GM18508 (cell line): Measurements from ENCODE around the gene PLA2G4A.

Experiments used
- ATAC-seq: cut with Tn5 transposase; IDR thresholded peaks from one replicate; pipeline ENCODE4 v1.9.1; 2021; ENCODE audit warnings: moderate number of reproducible peaks; ENCODE audit not compliant: insufficient read depth, unreplicated experiment

The PLA2G4A gene

GRCh38 chr1:186999506-186999905 is 170.8 kb downstream of the PLA2G4A start:
- no peak for ATAC-seq

- no peak for ATAC-seq
These were observed 172.6 kb downstream of the PLA2G4A start for GRCh38 chr1:187001198-187001889.

- no peak for ATAC-seq
These were observed 174.6 kb downstream of the PLA2G4A start for GRCh38 chr1:187003353-187003752.

- ATAC-seq = no peak
These were observed 178.1 kb downstream of the PLA2G4A start for GRCh38 chr1:187006896-187007295.

DNA sequence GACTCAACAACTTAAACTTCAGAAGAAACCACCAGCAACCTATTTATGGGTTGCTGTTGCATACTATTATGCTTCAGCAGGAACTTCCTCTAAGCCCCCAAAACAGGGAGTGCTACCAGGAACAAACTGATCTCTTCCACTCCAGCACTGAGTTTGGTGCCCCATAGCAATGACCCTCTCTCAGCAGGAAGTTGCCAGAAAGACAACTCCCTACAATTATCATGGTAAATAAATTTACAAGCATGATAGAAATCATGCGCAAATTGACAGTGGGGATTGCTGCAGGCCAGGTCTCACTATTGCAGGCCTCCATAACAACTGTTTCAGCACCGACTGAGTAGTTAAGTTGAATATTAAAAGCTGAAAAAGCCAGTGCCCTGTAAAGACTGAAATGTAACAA is 180.6 kb downstream of the PLA2G4A start:
- ATAC-seq = no peak

GRCh38 chr1:187010571-187011309 is 182.0 kb downstream of the PLA2G4A start:
- ATAC-seq = no peak

DNA sequence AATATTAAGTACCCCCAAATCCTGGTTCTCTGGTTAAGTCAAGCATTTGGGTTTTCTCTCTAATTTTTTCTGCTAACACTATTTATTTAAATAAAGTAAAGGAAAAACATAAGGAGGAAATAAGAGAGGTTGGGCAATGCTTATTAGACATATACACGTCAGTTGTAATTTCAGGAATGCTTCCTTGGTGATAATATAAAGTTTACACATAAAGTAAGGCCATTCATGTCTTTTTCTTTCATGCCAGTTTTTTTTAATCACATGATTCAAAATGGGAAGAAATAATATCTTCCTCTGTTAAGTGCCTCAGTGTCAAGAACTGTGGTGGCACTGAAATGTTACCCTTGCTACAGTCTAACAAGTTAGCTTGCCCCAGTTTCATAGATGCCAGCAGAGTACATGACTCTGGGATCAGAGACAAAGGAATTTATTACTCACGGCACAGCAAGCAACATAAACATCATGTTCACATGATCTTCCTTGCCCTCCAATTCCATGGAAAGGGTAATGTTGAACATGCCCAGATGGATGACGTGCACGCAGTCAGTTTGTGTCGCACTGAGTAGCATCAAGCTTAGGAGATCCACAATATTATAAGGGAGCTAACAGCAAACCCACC is 184.9 kb downstream of the PLA2G4A start:
- no peak for ATAC-seq

- no peak for ATAC-seq
These were observed 189.5 kb downstream of the PLA2G4A start for GRCh38 chr1:187018291-187018690.

GRCh38 chr1:187027253-187027652 is 198.5 kb downstream of the PLA2G4A start:
- no peak for ATAC-seq

GRCh38 chr1:187032316-187032981 is 203.7 kb downstream of the PLA2G4A start:
- no peak for ATAC-seq

DNA sequence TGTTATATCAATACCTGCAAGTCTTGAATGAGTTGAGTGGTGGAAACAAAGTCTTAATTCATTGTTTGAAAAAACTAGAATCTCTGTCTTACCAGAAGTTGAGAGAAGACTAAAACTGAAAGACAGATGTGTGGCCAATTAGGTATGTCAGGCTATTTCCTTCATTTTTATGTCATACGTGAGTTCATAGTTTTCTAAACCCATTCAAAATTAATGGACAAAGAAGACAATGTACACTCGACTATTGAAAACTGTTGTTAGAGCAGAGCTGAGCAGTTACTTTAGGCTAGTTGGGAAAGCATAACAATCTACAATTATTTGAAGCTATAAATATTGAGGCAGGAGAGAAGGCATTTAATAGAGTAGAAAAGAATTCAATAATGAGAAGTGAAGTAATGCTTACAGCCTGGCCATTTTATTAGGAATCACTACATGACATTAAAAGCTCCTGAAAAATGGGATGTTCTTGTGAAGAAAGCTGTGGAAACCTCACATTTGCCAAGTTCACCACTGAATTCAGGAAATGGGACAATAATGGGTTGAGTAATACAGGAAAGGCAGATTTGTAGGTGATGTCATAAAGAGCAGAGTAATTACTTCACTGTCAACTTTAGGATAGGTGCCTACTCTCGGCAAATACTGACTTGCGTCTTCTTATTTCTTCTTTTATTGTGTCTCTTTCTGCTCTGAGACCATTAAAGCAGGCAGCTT is 204.4 kb downstream of the PLA2G4A start:
- no peak for ATAC-seq

DNA sequence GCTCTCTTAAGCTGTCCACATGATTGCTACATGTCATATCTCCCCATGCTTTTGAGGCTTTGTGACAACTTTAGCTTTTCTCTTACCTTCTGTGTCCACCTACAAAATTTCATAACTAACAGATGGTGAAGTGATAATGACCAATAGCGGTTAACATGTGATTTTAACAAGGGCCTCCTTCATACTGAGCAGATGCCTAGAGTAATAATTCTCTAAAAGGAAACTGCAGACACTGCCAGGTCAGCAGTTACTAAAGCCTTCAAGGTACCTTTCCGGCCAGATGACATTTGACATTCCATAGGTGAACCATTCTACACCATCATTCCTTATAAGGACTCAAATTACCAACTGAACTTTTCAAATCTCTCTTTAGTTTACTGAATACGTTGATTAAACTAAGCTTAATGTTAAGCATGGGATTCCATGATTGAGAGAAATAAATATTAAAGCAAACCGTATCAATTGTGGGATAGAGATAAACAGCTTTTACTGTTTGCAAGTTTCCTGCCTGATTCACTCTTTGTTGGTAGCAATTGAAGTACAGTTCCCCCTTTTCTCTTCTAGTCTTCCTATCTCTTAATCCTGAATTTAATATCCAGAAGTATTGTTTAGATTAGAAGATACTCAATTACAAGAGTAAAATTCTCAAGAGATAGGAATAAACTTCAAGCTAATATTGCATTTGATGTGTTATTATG is 205.1 kb downstream of the PLA2G4A start:
- ATAC-seq = no peak

DNA sequence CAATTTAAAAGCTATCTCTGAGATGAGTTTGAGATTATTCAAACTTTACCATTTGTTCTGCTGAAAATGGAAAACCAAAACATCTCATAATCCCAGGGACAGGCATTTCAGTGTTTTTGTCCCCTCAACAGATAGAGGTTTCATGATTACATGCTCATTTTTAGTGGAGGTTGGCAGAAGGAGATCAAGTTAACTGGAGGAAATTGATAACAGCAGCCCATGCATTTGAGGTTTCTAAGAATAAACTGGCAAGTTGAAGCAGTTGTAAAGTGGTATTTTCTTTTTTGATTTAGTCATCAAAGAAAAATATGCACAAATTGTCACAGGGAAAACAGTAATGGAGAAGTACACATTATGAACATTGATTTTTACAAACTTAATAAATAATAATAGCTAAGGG is 205.8 kb downstream of the PLA2G4A start:
- no peak for ATAC-seq

DNA sequence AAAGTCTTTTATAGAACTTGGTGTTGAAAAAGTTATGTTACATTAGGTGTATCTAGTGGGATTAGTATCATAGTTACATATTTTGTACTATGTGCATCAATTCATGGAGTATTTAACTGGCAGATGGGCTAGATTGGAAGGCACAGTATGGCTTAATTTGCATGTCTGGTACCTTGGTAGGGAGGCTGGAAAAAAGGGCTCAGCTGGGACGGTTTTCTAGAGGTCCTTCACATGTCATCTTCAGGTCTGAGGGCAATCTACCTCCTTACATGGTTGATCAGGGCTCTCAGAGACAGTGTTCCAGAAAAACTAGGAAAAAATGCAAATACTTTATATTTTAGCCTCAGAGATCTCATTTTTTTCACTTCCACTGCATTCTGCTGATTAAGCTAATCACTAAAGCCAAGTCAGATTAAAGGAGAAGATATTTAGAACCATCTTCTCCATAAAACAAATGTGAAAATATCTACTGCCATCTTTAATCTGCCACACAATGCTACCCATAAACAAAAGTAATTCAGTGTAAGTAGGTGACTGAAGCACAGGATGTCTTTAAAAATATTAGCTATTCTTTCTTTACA is 209.3 kb downstream of the PLA2G4A start:
- ATAC-seq = no peak
